Measurements from ENCODE around the gene MTFMT. TPM values are rescaled to one million over a fixed set of nuclear protein-coding genes. Genes with fewer than 3 reads are reported as not detected.

MTFMT gene
- total RNA-seq, 2 experiments from 2014 or later, result 19.0 to 19.9 TPM

DNA sequence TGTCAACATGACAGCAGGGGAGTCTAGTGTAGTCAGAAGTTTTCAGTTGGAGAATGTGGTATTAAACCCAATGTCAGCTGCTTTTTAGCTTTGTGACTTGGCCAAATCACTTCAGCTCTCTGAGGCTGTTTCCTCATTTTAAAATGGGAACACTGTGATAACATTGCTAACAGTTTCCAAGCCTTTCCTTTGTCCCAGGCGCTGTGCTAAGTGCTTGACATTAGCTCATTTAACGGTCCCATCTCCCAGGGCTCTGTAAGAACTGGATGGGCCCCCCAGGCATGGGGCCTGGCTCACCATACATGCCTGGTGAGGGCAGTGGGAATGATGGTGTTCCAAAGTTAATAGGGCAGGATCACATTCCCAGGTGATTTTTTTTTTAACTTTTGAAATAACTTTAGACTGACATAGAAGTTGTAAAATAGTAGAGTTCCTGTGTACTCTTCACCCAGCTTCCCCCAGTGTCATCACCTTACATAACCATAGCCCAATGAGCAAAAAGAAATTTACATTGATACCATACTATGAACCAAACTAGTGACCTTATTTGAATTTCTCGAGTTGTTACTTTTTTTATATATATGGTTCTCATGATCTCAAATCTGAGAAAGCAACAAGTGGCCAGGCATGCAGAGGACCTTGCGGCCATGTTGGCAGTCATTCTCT, 30.6 kb upstream of the MTFMT start:
- no peaks in the 10 kb centered on the region for H3K9me3 Mint-ChIP-seq (ENCODE audit: low read depth)
- ATAC-seq (no peak), DNase-seq (no peak)
- CTCF ChIA-PET, result interaction anchor here (1.0 to 1.3 kb wide), 2 partner anchors 18 to 120 kb away, joined by 3 read pairs; no protein-coding TSS in a partner anchor
- H3K27me3 Mint-ChIP-seq, result peaks cover 2% of the 10 kb centered on the region
- no peak overlapping the region for H3K4me3 Mint-ChIP-seq
- POLR2A ChIA-PET, result no interaction called here
- no peak overlapping the region for H3K27ac Mint-ChIP-seq
- no peaks in the 10 kb centered on the region for H3K36me3 Mint-ChIP-seq (ENCODE audit: low read depth)
- intact Hi-C loops (cut with DNase I, micrococcal nuclease), result no loop called here
- no peaks in the 10 kb centered on the region for H3K4me1 Mint-ChIP-seq

DNA sequence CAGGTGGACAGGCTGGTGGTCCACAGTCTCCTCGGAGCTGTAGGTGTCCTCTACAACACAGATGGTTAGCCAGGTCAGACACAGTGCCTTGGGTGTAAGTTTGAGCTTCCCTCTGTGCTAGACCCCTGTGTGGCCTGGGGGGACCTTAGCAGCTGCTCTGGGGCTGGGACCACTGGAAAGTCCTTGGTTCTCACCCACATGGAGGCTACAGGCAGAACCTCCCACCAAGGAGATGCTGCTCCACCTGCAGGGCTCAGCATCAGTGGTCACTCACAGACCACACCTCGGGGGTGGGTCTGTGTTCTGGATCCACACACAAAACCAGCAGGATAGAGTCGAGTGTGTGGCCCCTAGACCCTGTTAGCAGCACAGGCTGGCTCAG, 29.9 kb upstream of the MTFMT start:
- Mint-ChIP-seq H3K27ac (no peak overlapping the region), H3K36me3 (ENCODE audit: low read depth) (no peaks in the 10 kb centered on the region), H3K27me3 (no peaks in the 10 kb centered on the region), H3K9me3 (ENCODE audit: low read depth) (no peaks in the 10 kb centered on the region), H3K4me1 (no peaks in the 10 kb centered on the region), H3K4me3 (no peak overlapping the region)
- POLR2A ChIA-PET, result no interaction called here
- DNase-seq (no peak), ATAC-seq (no peak)
- CTCF ChIA-PET, result interaction anchor here (0.7 to 1.3 kb wide), 3 partner anchors 10 to 119 kb away, joined by 3 read pairs; no protein-coding TSS in a partner anchor
- intact Hi-C loops (cut with DNase I, micrococcal nuclease), result no loop called here

DNA sequence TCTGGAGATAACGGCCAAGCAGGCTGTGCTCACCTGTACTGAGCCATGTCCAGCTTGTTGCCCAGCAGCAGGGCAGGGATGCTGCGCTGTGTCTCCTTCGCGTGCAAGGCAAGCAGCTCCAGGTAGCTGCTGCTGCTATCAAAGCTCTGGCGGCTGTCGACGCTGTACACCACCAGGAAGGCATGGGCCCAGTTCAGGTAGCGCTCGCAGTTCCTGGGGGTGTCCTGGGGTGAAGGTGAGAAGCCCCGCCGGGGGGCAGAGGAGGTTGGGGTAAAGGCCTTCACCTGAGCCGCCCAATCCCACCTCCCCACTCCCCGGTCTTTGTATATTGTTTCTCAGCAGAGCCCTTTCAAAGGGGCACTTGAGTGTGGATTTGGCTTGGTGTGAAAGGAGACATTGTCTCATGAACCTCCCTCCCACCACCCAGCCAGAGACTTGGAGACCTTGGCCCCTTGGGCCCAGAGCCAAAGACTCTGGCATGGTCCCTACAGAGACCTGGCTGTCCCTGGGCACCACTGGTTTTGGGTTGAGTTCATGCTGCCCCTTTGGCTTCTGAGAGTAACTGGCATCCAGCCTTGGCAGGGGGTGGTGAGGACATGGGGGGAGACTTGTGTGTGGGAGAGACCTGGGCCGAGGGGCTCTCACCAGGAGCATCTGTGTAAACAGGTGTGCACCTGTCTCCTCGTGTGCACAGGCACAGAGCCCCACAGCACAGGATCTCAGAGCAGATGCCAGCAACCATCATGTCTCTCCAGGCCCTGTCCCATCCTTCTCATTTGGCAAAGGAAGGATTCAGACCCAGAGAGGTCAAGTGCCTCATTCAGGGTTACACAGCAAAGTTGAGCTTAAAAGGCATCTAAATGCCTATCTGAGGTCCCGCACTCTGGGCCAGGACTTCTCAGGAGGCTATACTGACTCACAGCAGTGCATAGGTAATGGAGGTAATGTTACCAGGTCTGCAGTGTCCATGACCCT, 29.2 kb upstream of the MTFMT start:
- POLR2A ChIA-PET, result no interaction called here
- no peak overlapping the region for H3K27ac Mint-ChIP-seq
- DNase-seq, result no peak
- H3K9me3 Mint-ChIP-seq (ENCODE audit: low read depth), result no peaks in the 10 kb centered on the region
- H3K4me3 Mint-ChIP-seq, result no peak overlapping the region
- intact Hi-C loops (cut with DNase I, micrococcal nuclease), result no loop called here
- CTCF ChIA-PET, result interaction anchor here (0.7 to 1.3 kb wide), 3 partner anchors 11 to 118 kb away, joined by 3 read pairs; no protein-coding TSS in a partner anchor
- ATAC-seq, result no peak
- no peaks in the 10 kb centered on the region for H3K27me3 Mint-ChIP-seq
- H3K36me3 Mint-ChIP-seq (ENCODE audit: low read depth), result no peaks in the 10 kb centered on the region
- H3K4me1 Mint-ChIP-seq, result no peaks in the 10 kb centered on the region

DNA sequence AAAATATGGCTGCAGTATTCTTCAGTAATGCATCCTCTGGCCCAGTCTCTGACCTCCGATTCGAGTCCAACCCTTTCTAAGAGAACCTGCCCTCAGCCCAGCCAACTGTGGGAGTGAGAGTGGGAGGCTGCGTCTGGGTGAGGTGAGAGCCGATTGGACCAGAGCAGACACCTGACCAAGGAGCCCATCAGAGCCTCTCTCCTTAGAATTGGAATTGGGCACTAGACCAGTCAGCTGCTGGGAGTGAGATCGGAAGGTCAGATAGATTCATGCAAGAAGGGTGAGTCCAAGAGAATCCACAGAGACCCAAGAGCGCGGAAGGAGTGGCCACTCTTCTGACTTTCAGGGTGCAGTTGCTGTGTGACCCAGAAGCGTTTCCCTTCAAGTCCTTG, 28.1 kb upstream of the MTFMT start:
- Mint-ChIP-seq H3K27ac (no peak overlapping the region), H3K27me3 (no peaks in the 10 kb centered on the region), H3K9me3 (ENCODE audit: low read depth) (no peaks in the 10 kb centered on the region), H3K4me3 (no peak overlapping the region), H3K4me1 (no peaks in the 10 kb centered on the region), H3K36me3 (ENCODE audit: low read depth) (no peaks in the 10 kb centered on the region)
- intact Hi-C loops (cut with DNase I, micrococcal nuclease), result no loop called here
- ChIA-PET POLR2A (no interaction called here), CTCF (interaction anchor here (0.5 kb wide), 1 partner anchor 1139 kb away, joined by 3 read pairs; no protein-coding TSS in a partner anchor)
- ATAC-seq (no peak), DNase-seq (no peak)

DNA sequence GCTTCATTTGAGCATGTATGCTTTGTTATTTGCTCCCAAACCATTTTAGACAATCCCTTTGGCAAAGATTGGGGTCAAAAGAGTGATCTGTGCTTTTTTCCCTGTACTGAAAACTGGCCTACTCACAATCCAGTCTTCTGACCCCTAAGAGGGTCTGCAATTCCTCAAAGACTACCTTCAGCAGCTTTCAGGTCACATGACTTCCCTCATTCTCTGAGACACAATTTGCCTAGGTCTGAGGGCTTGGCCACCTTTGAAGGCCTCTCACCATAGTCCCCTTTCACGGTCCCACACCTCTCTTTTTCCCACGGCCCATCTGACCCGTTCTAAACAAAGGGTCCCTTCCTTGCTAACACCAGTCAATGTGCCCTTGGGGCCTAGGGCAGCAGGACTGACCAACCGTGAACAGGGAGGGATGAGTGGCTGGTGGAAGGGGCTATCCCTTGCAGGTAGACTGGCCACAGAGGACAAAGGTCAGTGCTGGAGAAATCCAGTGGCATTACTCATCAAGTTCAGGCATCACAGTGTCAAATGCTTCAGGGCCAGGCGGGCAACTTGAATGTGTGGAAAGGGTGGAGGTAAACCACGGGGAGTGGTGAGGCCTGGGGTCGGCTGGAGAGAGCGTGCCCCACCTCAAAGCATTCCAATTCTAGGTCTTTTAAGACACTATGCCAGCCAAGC, 27.6 kb upstream of the MTFMT start:
- no peak overlapping the region for H3K4me3 Mint-ChIP-seq
- H3K27ac Mint-ChIP-seq, result no peak overlapping the region
- ChIA-PET CTCF (interaction anchor here (0.5 to 1.5 kb wide), 4 partner anchors 16 to 1139 kb away, joined by 3 to 5 read pairs (median 3); no protein-coding TSS in a partner anchor), POLR2A (no interaction called here)
- no peak for ATAC-seq
- no peaks in the 10 kb centered on the region for H3K27me3 Mint-ChIP-seq
- intact Hi-C loops (cut with DNase I, micrococcal nuclease), result no loop called here
- H3K36me3 Mint-ChIP-seq (ENCODE audit: low read depth), result no peaks in the 10 kb centered on the region
- no peaks in the 10 kb centered on the region for H3K4me1 Mint-ChIP-seq
- no peak for DNase-seq
- H3K9me3 Mint-ChIP-seq (ENCODE audit: low read depth), result no peaks in the 10 kb centered on the region

DNA sequence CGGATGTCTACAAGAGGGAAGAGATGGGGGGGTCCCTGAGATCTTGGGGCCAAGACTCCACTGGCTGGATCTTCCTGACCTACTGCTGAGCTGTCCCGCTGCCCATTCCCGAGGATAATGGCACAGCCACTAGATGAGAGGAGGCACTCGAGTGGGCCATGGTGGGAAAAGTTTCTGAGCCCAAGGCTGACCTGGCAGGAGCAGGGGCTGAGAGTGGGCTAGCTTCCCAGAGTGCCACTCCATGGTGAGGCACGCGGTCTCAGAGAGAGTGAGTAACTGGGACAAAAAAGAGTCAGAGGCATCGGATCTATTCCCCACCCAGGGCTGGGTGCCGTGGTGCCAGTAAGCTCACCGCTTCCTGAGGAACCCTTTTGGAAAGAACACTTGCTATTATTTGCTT, 26.7 kb upstream of the MTFMT start:
- H3K9me3 Mint-ChIP-seq (ENCODE audit: low read depth), result no peaks in the 10 kb centered on the region
- H3K27ac Mint-ChIP-seq, result no peak overlapping the region
- no peak for ATAC-seq
- CTCF ChIA-PET, result interaction anchor here (0.8 to 2.0 kb wide), 9 partner anchors 12 to 244 kb away, joined by 3 to 5 read pairs (median 5); partner anchors contain the start of gene SLC51B
- H3K4me1 Mint-ChIP-seq, result no peaks in the 10 kb centered on the region
- no peak overlapping the region for H3K4me3 Mint-ChIP-seq
- intact Hi-C loops (cut with DNase I, micrococcal nuclease), result no loop called here
- no peaks in the 10 kb centered on the region for H3K36me3 Mint-ChIP-seq (ENCODE audit: low read depth)
- POLR2A ChIA-PET, result interaction anchor here (0.6 kb wide), 1 partner anchor 805 kb away, joined by 3 read pairs; no protein-coding TSS in a partner anchor
- H3K27me3 Mint-ChIP-seq, result no peaks in the 10 kb centered on the region
- DNase-seq, result no peak

DNA sequence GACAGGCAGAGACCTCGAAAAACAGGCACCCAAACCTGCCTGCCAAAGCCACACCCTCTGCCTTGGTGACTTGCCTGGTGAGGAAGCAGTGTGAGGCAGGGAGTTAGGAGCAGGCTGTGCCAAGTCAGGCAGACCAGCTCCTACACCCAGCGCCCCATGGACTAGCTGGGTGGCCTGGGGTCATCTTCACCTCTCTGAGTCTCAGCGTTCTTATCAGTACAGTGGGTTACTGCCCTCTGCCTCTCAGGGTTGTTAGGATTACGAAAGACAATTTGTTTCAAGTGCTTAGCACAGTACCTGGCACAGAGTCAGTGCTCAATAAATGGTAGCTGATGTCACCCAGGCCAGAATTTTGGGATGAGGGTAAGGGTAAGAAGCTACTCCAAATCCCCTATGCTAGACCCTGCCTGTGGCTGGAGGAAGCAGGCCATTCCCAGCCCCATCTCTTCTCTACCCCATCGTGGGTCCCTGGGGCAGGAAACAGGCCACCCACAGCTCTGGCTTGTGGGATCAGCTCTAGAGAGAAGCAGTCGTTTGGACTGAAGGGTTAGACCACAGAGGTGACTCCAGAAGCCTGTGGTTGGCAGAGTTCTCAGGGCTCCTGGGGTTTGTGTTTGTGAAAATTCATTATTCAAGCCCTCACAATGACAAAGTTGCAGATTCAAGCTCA, 25.9 kb upstream of the MTFMT start:
- H3K4me3 Mint-ChIP-seq, result no peak overlapping the region
- H3K36me3 Mint-ChIP-seq (ENCODE audit: low read depth), result no peaks in the 10 kb centered on the region
- intact Hi-C loops (cut with DNase I, micrococcal nuclease), result loop anchor here in 1 of 2 experiments (2.0 kb wide), 3 partner anchors 23 to 249 kb away; partner anchors contain the start of genes RNU5A-1 and RNU5B-1
- no peak overlapping the region for H3K27ac Mint-ChIP-seq
- H3K27me3 Mint-ChIP-seq, result no peaks in the 10 kb centered on the region
- ChIA-PET CTCF (interaction anchor here (0.6 to 2.0 kb wide), 16 partner anchors 9 to 1848 kb away, joined by 3 to 8 read pairs (median 5); partner anchors contain the start of gene SLC51B), POLR2A (interaction anchor here (0.6 kb wide), 2 partner anchors 40 to 804 kb away, joined by 3 to 6 read pairs; no protein-coding TSS in a partner anchor)
- ATAC-seq (no peak), DNase-seq (no peak)
- peaks cover 2% of the 10 kb centered on the region for H3K4me1 Mint-ChIP-seq
- H3K9me3 Mint-ChIP-seq (ENCODE audit: low read depth), result no peaks in the 10 kb centered on the region

DNA sequence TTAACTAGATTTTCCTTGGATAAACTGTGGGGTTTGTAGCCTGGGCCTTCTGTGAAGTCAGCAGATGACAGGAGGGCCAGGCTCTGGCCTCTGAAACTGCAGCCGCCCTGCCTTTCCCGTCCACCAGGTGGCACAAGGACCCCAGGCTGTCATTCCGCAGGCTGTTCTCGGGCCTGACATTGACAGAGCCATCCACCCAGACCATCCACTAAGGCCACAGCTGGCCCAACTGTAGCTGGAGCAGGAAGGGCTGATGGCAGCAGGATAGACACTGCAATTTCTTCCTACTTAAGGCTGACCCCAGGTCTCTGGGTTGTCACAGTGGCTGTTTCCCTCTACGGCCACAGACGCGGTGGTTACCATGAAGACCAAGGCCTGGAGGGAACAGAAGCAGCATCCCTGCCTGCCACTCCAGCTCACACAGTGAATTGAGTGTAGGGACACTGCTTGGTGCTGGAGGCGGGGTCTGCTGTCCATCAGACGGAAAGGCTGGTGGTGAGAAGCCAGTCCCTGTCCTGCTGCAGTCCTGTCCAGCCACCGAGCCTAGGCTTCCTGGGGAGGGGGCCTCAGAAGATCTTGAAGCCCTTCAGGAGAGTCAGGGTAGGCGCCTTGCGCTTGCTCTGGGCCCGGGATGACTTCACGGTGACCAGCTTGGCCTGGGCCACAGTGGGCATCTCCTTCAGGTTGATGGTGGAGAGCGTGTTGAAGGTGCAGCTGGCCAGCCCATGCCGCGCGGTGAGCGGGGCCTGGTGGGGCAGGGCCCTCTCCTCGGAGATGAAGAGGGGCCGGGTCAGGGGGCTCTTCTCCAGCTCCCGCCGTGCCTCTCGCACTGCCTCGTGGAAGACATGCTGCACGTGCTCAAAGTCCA, 25.1 kb upstream of the MTFMT start:
- CTCF ChIA-PET, result interaction anchor here (0.5 to 2.0 kb wide), 16 partner anchors 8 to 1848 kb away, joined by 3 to 8 read pairs (median 4); no protein-coding TSS in a partner anchor
- no peak overlapping the region for H3K27ac Mint-ChIP-seq
- H3K9me3 Mint-ChIP-seq (ENCODE audit: low read depth), result no peaks in the 10 kb centered on the region
- H3K4me1 Mint-ChIP-seq, result peaks cover 10% of the 10 kb centered on the region
- no peaks in the 10 kb centered on the region for H3K27me3 Mint-ChIP-seq
- intact Hi-C loops (cut with DNase I, micrococcal nuclease), result loop anchor here (1.0 to 5.0 kb wide), 8 partner anchors 24 to 333 kb away; partner anchors contain the start of genes RNU5A-1 (in 1 of the 2) and RNU5B-1 (in 1 of the 2)
- no peaks in the 10 kb centered on the region for H3K36me3 Mint-ChIP-seq (ENCODE audit: low read depth)
- ATAC-seq (peak; percentile 57), DNase-seq (peak; percentile 79)
- no peak overlapping the region for H3K4me3 Mint-ChIP-seq
- POLR2A ChIA-PET, result interaction anchor here (0.6 kb wide), 1 partner anchor 41 kb away, joined by 6 read pairs; no protein-coding TSS in a partner anchor

DNA sequence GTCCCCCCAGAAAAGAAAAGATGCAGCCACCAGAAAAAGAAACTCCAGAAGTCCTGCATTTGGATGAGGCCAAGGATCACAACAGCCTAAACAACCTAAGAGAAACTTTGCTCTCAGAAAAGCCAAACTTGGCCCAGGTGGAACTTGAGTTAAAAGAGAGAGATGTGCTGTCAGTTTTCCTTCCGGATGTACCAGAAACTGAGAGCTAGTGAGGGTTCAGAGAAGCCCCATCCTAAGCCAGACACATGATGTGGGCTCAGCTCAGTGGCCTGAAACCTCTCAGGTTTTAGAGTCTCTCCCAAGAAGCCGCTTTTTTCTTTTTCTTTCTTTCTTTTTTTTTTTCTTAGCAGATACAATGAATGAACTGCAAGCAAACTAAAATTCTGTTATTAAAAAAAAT, 23.5 kb upstream of the MTFMT start:
- H3K9me3 Mint-ChIP-seq (ENCODE audit: low read depth), result no peaks in the 10 kb centered on the region
- intact Hi-C loops (cut with DNase I, micrococcal nuclease), result loop anchor here (5.0 kb wide), 2 partner anchors 49 to 334 kb away; no protein-coding TSS in a partner anchor
- H3K4me1 Mint-ChIP-seq, result peaks cover 16% of the 10 kb centered on the region
- CTCF ChIA-PET, result interaction anchor here (0.6 to 1.6 kb wide), 4 partner anchors 19 to 266 kb away, joined by 3 to 5 read pairs (median 5); no protein-coding TSS in a partner anchor
- H3K36me3 Mint-ChIP-seq (ENCODE audit: low read depth), result no peaks in the 10 kb centered on the region
- no peak for DNase-seq
- no peak overlapping the region for H3K4me3 Mint-ChIP-seq
- no peak overlapping the region for H3K27ac Mint-ChIP-seq
- ATAC-seq, result no peak
- H3K27me3 Mint-ChIP-seq, result no peaks in the 10 kb centered on the region
- POLR2A ChIA-PET, result interaction anchor here (0.6 kb wide), 1 partner anchor 235 kb away, joined by 7 read pairs; no protein-coding TSS in a partner anchor
